SK-N-SH (cell line): ENCODE data around the gene SRRD. TPM values are rescaled to one million over a fixed set of nuclear protein-coding genes. Genes with fewer than 3 reads are reported as not detected.

Source experiments
- CTCF ChIA-PET: fragments of 300-600, 350-600 bp; formaldehyde crosslinking; extraction: SDS; loops from one replicate; lab custom pipeline; 2021; lab: Yijun Ruan, JAX
- POLR2A ChIA-PET: fragments of 350-600 bp; sonication (Branson Sonifier 250); formaldehyde crosslinking; extraction: SDS; loops from one replicate; lab custom pipeline; 2020; ENCODE audit warnings: antibody characterized with exemption, inconsistent platforms; lab: Yijun Ruan, JAX
- DNase-seq: peaks from one replicate; pipeline ENCODE4 v3.0.0; 2012
- H2AFZ ChIP-seq: fragments of 200-600 bp; sonication (generic); 2 replicates; pipeline ENCODE4 v1.8.1; 2016; ENCODE audit warnings: antibody characterized with exemption, mild to moderate bottlenecking, low read depth
- H3F3A ChIP-seq: fragments of 200-600 bp; sonication (generic); replicated peaks from 2 replicates; pipeline ENCODE3; 2016; ENCODE audit warnings: antibody characterized with exemption, mild to moderate bottlenecking; ENCODE audit not compliant: insufficient read depth
- H3K27ac ChIP-seq, 2 experiments: fragments of 200-500 bp in 1 of 2; fragments of 200-600 bp in 1 of 2; sonication (Bioruptor generic) in 1 of 2; sonication (generic), shearing (Covaris generic) in 1 of 2; 2 replicates each; pipeline versions ENCODE4 v1.5.1 to v1.6.1; 2014 to 2016; ENCODE audit warnings: low read depth in 2 of 2, inconsistent platforms in 1 of 2, low read length in 1 of 2, mild to moderate bottlenecking in 1 of 2, mixed read lengths in 1 of 2
- H3K27me3 ChIP-seq: fragments of 200-600 bp; sonication (generic), shearing (Covaris generic); 2 replicates; pipeline ENCODE4 v1.6.1; 2016; ENCODE audit warnings: mixed run types; ENCODE audit not compliant: insufficient read depth
- H3K36me3 ChIP-seq, 2 experiments: fragments of 200-500 bp in 1 of 2; fragments of 200-600 bp in 1 of 2; sonication (Bioruptor generic) in 1 of 2; sonication (generic) in 1 of 2; replicated peaks in 1 of 2; 2 replicates each; pipeline versions ENCODE3 to v1.5.1; 2014 to 2016; ENCODE audit warnings: low read length in 1 of 2, mild to moderate bottlenecking in 1 of 2; ENCODE audit not compliant: insufficient read depth in 2 of 2, control insufficient read depth in 1 of 2
- H3K4me1 ChIP-seq, 2 experiments: fragments of 200-500 bp in 1 of 2; fragments of 200-600 bp in 1 of 2; sonication (Bioruptor generic) in 1 of 2; sonication (generic), shearing (Covaris generic) in 1 of 2; 2 replicates each; pipeline versions ENCODE4 v1.5.1 to v1.6.1; 2014 to 2016; ENCODE audit warnings: low read depth in 1 of 2, low read length in 1 of 2, mixed run types in 1 of 2; ENCODE audit not compliant: insufficient read depth in 2 of 2, control insufficient read depth in 1 of 2
- H3K4me2 ChIP-seq: fragments of 200-600 bp; sonication (generic), shearing (Covaris generic); 2 replicates; pipeline ENCODE4 v1.6.1; 2017; ENCODE audit warnings: mixed run types
- H3K4me3 ChIP-seq, 2 experiments: fragments of 200-500 bp in 1 of 2; fragments of 200-600 bp in 1 of 2; sonication (Bioruptor generic) in 1 of 2; sonication (generic), shearing (Covaris generic) in 1 of 2; 2 replicates each; pipeline versions ENCODE4 v1.5.1 to v1.8.1; 2014 to 2016; ENCODE audit warnings: low read depth in 2 of 2, inconsistent platforms in 1 of 2, low read length in 1 of 2, mild to moderate bottlenecking in 1 of 2, mixed read lengths in 1 of 2, moderate library complexity in 1 of 2
- H3K79me2 ChIP-seq: fragments of 200-600 bp; sonication (generic); 2 replicates; pipeline ENCODE4 v1.8.1; 2017; ENCODE audit warnings: mild to moderate bottlenecking; ENCODE audit not compliant: insufficient read depth
- H3K9ac ChIP-seq: fragments of 200-600 bp; sonication (generic); 2 replicates; pipeline ENCODE4 v1.6.1; 2017; ENCODE audit warnings: mixed run types
- H3K9me2 ChIP-seq: fragments of 200-600 bp; sonication (generic); 2 replicates; pipeline ENCODE4 v1.6.1; 2017; ENCODE audit warnings: mixed run types
- H3K9me3 ChIP-seq: fragments of 200-600 bp; sonication (generic); 2 replicates; pipeline ENCODE4 v1.6.1; 2017; ENCODE audit warnings: mixed run types, mild to moderate bottlenecking, moderate library complexity
- H4K20me1 ChIP-seq: fragments of 200-600 bp; sonication (generic); 2 replicates; pipeline ENCODE4 v1.6.1; 2017; ENCODE audit warnings: mild to moderate bottlenecking, mixed run types; ENCODE audit not compliant: insufficient read depth
- ELF1 ChIP-seq: IDR thresholded peaks from 2 replicates; pipeline ENCODE4 v1.4.0; 2012
- EP300 ChIP-seq, 2 experiments: IDR thresholded peaks; 2 replicates each; pipeline versions ENCODE4 v1.4.0 to v1.6.1; 2012; ENCODE audit warnings: borderline replicate concordance in 1 of 2, low read depth in 1 of 2, low read length in 1 of 2
- FOXJ3 ChIP-seq: sonication (generic); formaldehyde crosslinking; IDR thresholded peaks from 2 replicates; pipeline ENCODE4 v1.5.1; 2020; ENCODE audit warnings: mild to moderate bottlenecking, missing genetic modification reagents
- GABPA ChIP-seq: IDR thresholded peaks from 2 replicates; pipeline ENCODE4 v1.4.0; 2012; ENCODE audit warnings: low read depth, mild to moderate bottlenecking
- IRF3 ChIP-seq: fragments of 150-350 bp; IDR thresholded peaks from 2 replicates; pipeline ENCODE4 v1.6.1; 2016; ENCODE audit warnings: mild to moderate bottlenecking, low read depth, low read length
- JUND ChIP-seq: IDR thresholded peaks from 2 replicates; pipeline ENCODE4 v1.4.0; 2012
- MEF2A ChIP-seq: IDR thresholded peaks from 2 replicates; pipeline ENCODE4 v1.4.0; 2012; ENCODE audit warnings: low read depth, borderline replicate concordance
- PBX3 ChIP-seq: IDR thresholded peaks from 2 replicates; pipeline ENCODE4; 2012
- RAD21 ChIP-seq: IDR thresholded peaks from 2 replicates; pipeline ENCODE4 v1.6.1; 2012; ENCODE audit warnings: mild to moderate bottlenecking, low read length
- REST ChIP-seq: IDR thresholded peaks from 2 replicates; pipeline ENCODE4 v1.6.1; 2012; ENCODE audit warnings: mild to moderate bottlenecking, low read depth, low read length, moderate library complexity
- SMC3 ChIP-seq: IDR thresholded peaks from 2 replicates; pipeline ENCODE4 v1.6.1; 2012; ENCODE audit warnings: low read depth, low read length, improper control_type of control experiment
- TAF1 ChIP-seq: IDR thresholded peaks from 2 replicates; pipeline ENCODE4 v1.6.1; 2012; ENCODE audit warnings: low read depth, mild to moderate bottlenecking, low read length, moderate library complexity, borderline replicate concordance
- WGBS: methylation state at CpG from one replicate; pipeline ENCODE4 v1.1.6; 2017; ENCODE audit warnings: low lambda C conversion rate; 5-methylcytosine and 5-hydroxymethylcytosine counted together
- polyA plus RNA-seq, 3 experiments: library from polyadenylated mRNA; depleted of rRNA; stranded (reverse); fragments of >200 nt; gene quantifications; 2 replicates each; pipeline ENCODE4 v1.2.3, GENCODE V29; 2012

Gene SRRD
- polyA plus RNA-seq, 1 of the 3 experiments (the other 2 are of a cell fraction): 12.9 TPM

- TF ChIP-seq GABPA (no peak), IRF3 (no peak), SMC3 (no peak), EP300 (IDR thresholded peaks at IDR 0.05; ENCODE audit: borderline replicate concordance in 1 of 2, low read depth in 1 of 2, low read length in 1 of 2) (no peak), ELF1 (no peak), FOXJ3 (CRISPR knock-in tag) (no peak), TAF1 (no peak), RAD21 (no peak), PBX3 (no peak), MEF2A (no peak), JUND (no peak), REST (no peak)
- TF ChIP-seq, all 33 proteins: peak for 0
- Histone ChIP-seq H3K9me2 (no peaks in the 10 kb centered on the region), H3F3A (no peaks in the 10 kb centered on the region), H3K9ac (0 out of 2 replicates have a peak overlapping the region, but pooled peaks have one; percentile 12), H2AFZ (no peak overlapping the region), H3K9me3 (no peaks in the 10 kb centered on the region), H4K20me1 (no peaks in the 10 kb centered on the region), H3K4me2 (peak overlapping the region; percentile 50; the same call in 1 of the 2 replicates), H3K27me3 (no peaks in the 10 kb centered on the region), H3K4me1 (peaks cover 4 to 25% of the 10 kb centered on the region in 2 experiments; a peak in 3 of 4 replicates), H3K27ac (no peak overlapping the region), H3K36me3 (peaks cover 13 to 16% of the 10 kb centered on the region in 2 experiments), H3K79me2 (peaks cover 67% of the 10 kb centered on the region), H3K4me3 (0 out of 4 replicates have a peak overlapping the region, but pooled peaks of 1 of the 2 experiments have one; percentile 14)
- POLR2A ChIA-PET: interaction anchor here (0.6 kb wide), 1 partner anchor 12 kb away, joined by 3 read pairs; no protein-coding TSS in a partner anchor
- DNase-seq: no peak
- 82% methylated on average over 12 of the region's 12 CpGs for WGBS
- CTCF ChIA-PET: interaction anchor here (1.2 to 2.1 kb wide), 7 partner anchors 19 to 167 kb away, joined by 3 to 17 read pairs (median 5); no protein-coding TSS in a partner anchor
These were observed 3.7 kb upstream of the SRRD start for GRCh38 chr22:26479792-26480610.
